Caki2 (cell line): ENCODE results near the gene LPP. TPM values are rescaled to one million over a fixed set of nuclear protein-coding genes. Genes with fewer than 3 reads are reported as not detected.

ENCODE experiments used
- DNase-seq: peaks from one replicate; pipeline ENCODE4 v3.0.0-alpha.2; 2015; ENCODE audit warnings: low read depth
- in situ Hi-C: cut with HindIII; loops from 2 replicates; pipeline ENCODE4 v1.10.0; 2016; ENCODE audit warnings: low sequenced_read_pairs, low pct_unique_long_range_greater_than_20kb, mixed read lengths
- total RNA-seq: library from RNA; depleted of rRNA; stranded (reverse); fragments of >200 nt; shearing (Covaris generic); gene quantifications from 2 replicates; pipeline ENCODE4 v1.2.3, GENCODE V29; 2014; ENCODE audit warnings: low replicate concordance

Gene LPP
- total RNA-seq, 1 experiment from 2014 or later = 9.2 TPM

DNA sequence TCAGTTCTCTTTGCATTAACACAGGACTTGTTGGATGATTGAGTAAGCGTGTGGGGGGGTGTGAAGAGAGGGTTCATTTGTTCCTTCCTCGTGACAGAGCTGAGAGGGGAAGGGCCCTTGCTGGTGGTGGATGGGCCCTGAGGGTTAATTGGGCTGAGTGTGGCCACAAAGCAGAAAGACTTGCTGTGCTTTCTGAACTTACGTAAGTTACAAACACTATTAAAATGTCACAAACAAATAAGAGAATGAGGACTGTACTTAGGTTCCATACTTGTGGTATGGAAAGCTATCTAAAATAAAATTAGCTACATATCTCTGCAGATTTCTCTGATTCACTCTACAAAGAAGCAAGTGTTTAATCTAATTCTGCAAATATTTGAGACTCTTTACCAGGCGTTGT is 231.3 kb downstream of the LPP start:
- DNase-seq = no peak

DNA sequence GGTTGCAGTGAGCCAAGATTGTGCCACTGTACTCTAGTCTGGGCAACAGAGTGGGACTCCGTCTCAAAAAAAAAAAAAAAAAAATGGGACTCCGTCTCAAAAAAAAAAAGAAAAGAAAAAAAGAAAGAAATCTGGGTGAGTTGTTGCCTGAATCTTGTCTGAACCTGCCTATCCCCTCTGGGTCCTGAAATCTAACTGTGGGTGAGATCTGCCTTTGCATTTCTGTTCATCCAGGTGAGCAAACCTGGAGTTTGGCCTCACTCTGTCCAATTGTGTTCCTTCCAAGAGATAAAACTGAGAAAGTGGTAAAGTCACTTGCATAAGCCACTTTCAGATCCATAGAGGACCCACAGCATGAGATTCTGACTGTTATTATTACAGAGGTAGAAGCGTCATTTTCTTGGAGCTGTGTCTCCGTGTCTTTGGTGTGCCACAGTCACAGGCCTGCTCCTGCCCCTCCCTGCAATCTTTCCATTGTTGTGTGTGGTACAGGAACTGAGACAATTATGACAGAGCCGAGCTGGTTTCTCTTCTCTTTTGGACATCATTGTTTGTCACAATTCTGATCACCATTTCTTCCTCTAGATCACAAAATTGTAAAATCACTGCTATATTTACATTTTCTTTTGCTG is 235.9 kb downstream of the LPP start:
- in situ Hi-C loops = no loop called here
- no peak for DNase-seq

More for the DNA sequence above, 231.3 kb downstream of the LPP start:
- in situ Hi-C loops = no loop called here

DNA sequence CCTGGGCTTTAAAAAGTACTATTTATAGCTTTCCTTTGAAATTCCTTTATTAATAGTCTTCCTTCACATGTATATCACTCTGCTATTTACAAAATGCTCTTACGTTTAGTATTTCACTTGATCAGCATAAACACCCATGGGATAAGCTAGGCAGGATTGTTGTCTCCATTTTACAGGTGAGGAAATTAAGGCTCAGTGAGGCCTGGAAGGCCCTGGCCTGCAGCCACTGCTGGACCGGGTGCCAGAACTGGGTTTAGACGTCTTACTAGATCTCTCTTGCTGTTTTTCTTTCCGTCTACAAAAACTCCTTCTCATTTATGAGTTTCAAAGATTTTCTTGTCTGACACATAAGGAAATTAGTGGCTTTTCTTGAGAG is 236.4 kb downstream of the LPP start:
- in situ Hi-C loops = no loop called here
- no peak for DNase-seq

DNA sequence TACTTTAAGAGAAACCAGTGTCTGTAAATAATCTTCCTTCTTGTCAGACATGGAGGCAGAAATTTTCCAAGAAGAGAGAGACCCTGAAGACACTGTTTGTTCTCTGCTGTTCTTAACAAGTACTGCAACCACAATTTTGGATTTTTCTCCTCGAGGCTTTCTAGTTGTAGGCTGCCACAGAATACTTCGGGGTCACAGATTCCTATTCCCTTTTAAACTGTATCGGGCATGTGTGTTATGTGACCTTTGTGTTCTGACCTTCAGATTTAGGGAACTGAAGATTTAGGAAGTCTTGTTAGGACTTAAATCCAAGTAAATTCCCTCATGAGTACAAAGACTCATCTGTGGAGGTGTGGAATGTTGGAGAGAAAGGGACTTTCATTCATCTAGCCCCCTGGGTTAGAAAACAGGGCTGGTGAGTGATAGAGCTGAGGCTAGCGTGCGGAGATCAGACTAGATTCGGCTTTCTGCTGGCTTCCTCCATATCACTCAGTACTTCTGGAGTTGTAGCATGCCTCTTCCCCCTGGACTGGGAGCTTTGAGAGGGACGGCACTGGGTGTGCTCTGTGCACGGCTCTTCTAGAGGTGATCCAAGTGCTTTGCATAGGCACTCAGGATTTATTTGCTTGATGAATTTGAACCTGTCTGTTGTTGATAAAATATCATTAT is 237.0 kb downstream of the LPP start:
- in situ Hi-C loops = no loop called here

GRCh38 chr3:188391592-188391991 is 237.6 kb downstream of the LPP start:
- in situ Hi-C loops = no loop called here
- no peak for DNase-seq

More for the DNA sequence above, 237.0 kb downstream of the LPP start:
- DNase-seq = no peak

GRCh38 chr3:188392076-188392475 is 238.1 kb downstream of the LPP start:
- in situ Hi-C loops = no loop called here
- no peak for DNase-seq

GRCh38 chr3:188394623-188395022 is 240.7 kb downstream of the LPP start:
- DNase-seq = no peak
- in situ Hi-C loops = no loop called here

GRCh38 chr3:188396251-188396650 is 242.3 kb downstream of the LPP start:
- no peak for DNase-seq
- in situ Hi-C loops = no loop called here

GRCh38 chr3:188396900-188397299 is 242.9 kb downstream of the LPP start:
- in situ Hi-C loops = no loop called here
- no peak for DNase-seq

DNA sequence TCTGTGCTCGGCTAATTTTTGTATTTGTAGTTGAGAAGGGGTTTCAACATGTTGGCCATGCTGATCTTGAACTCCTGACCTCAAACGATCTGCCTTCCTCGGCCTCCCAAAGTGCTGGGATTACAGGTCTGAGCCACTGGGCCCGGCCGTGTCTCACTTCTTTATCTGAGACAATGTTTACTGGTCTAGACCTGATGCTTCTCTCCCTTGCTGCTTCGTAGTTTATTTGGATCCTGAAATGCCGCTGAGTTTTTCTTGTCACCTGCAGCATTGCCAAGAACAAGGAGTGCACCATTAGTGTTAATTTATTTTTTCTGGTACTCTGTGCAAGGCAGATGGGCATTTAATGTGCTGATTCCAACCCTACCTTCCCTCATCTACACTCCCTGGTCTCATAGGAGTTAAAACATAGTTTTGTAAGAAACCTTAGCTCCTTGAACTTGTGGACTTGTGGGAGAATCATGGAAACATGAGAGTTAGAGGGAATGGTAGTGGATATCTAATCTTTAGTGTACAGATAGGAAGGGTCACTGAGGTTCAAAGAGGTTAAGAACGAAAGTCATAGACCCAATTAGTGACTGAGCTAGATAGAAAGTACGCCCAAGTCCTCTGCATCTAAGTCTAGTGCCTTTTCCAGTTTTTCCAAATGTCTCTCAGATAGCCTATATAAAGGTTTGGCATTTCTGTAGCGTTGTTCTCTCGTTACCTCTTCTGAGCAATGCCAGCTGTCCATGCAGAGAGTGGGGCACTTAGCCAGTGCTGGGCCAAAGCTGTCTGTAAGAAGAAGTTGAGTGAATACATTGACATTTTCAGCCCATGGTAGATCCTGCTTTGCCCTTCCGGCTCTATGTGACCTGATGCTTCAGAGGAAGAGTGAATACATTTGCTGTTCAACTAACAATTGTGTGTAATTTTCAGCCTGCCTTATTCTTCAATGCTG is 244.1 kb downstream of the LPP start:
- in situ Hi-C loops = no loop called here
- no peak for DNase-seq

DNA sequence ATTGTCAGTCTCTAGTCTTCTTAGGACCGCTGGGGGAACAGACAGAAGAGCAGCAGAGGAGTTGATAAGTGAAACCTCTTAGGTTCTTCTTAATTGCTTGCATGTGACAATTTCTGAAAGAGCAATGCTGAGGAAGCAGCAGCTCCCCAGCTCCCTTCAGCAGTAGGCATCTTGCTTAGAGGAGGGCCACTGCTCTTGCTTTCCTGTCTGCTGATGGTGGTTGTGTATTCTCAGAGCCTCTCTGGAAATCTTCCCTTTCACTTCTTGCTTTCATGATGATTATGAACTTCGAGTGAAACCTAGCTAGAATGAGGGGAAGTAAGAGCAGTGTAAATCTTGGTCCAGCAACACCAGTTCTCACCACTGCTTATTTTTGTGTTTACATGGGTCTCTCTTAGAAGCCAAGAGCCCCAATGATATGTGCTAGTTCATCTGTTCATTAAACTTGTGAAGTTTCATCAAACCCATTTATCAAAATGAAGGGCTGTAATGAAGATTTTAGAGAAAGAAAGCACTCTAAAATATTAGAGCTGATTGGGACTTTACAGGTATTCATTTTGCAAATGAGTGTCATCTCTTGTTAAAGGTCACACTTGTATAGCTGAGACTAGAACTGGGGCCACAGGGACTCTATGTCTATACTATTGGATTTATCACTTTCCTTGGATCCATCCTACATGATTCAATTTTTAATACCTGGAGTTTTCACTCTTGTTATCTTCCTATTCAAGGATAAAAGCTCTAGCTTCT is 246.7 kb downstream of the LPP start:
- in situ Hi-C loops = no loop called here
- DNase-seq = no peak

DNA sequence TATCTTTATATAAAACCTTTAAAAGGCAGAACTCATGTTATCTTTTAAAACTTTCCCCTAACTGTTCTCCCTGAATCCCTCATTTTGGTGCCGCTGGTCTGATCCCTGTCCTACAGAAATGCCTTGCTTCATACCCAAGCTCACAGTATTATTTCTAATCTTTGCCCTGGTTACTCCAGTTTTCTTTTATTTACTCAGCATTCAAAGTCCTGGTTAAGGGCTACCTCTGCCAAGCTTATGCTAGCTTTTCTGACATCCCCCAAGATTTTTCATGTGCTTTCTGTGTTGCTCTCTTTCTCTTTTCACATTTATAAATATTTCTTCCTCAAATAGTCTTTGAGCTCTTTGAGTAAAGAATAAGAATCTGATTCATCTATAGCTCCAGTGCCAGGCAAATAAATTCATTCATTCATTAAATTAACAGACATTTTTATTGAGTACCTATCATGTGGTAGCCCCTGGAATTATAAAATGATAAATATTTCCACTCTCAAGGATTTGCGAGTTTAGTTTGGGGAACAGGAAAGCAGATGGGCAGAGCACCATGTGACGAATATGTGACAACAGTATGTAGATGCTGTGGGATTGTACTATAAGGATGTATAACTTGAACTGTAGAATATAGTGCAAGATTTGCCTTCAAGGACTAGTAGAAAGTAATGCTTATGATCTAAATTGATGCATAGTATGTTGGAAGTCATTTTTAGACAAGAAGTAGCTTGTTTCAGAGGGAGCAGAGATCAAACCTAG is 247.5 kb downstream of the LPP start:
- in situ Hi-C loops = no loop called here
- DNase-seq = no peak

- in situ Hi-C loops = no loop called here
- DNase-seq = no peak
Observed at GRCh38 chr3:188402229-188402628, 248.3 kb downstream of the LPP start.

GRCh38 chr3:188403404-188403803 is 249.4 kb downstream of the LPP start:
- in situ Hi-C loops = no loop called here
- no peak for DNase-seq

DNA sequence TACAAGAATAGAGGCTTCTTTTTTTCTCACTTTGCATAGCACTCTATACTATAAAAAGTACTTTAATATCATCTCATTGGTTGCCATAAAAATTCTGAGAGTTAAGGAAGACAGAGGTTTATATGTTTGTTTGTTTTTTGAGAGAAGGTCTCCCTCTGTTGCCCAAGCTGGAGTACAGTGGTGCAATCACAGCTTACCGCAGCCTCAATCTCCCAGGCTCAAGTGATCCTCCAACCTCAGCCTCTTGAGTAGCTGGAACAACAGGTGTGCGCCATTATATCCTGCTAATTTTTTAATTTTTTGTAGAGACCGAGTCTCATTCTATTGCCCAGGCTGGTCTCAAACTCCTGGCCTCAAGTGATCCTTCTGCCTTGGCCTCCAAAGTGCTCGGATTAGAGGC is 250.2 kb downstream of the LPP start:
- in situ Hi-C loops = no loop called here
- DNase-seq = no peak

- DNase-seq = no peak
- in situ Hi-C loops = no loop called here
Observed at GRCh38 chr3:188404701-188405100, 250.7 kb downstream of the LPP start.

DNA sequence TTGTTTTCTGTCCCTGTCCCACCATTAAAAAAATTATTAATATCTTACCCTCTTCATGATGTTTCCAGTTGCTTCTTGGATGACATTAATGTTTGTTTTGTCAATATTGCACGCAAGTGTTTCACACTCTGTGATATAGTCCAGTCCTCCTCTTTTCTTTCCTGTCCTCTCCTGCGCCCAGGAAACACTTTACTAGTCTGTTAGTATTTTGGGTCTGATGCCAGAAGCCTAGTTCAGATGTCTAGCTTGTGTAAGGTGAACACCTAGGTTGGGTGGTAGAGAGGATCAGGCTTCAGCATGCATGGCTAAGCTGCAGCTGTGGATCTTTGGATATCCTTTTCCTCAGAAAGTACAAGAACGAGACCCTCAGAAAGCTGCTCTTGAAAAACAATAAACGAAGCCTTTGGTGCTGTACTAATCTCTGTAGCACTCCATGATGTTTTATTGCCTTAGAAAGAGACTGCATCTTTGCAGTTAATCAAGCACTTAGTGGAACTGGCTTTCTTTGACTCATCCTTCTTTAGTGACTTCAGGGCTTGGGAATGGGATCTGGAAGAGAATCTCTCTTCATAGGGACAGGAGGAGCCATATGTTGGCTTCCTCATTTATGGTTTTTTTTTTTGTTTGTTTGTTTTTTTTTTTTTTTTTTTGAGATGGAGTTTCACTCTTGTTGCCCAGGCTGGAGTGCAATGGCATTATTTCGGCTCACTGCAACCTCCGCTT is 253.4 kb downstream of the LPP start:
- in situ Hi-C loops = no loop called here

More for the DNA sequence above, 253.4 kb downstream of the LPP start:
- no peak for DNase-seq
